Measurements from ENCODE around the gene ELOVL7. TPM values are rescaled to one million over a fixed set of nuclear protein-coding genes. Genes with fewer than 3 reads are reported as not detected.

Gene ELOVL7
- total RNA-seq, 2 experiments from 2014 or later, result 0.18 TPM; not detected in 1

GRCh38 chr5:60814498-60814897 is 29.6 kb downstream of the ELOVL7 start:
- ChIA-PET CTCF (no interaction called here), POLR2A (no interaction called here)
- no peak overlapping the region for H3K27ac Mint-ChIP-seq
- H3K27me3 Mint-ChIP-seq, result no peaks in the 10 kb centered on the region
- no peak overlapping the region for H3K4me3 Mint-ChIP-seq
- intact Hi-C loops (cut with micrococcal nuclease), result no loop called here
- TF ChIP-seq CTCF (IDR thresholded peaks at IDR 0.05), result no peak
- ATAC-seq (no peak), DNase-seq (no peak)
- H3K4me1 Mint-ChIP-seq (ENCODE audit: low read depth), result no peaks in the 10 kb centered on the region
- no peaks in the 10 kb centered on the region for H3K9me3 Mint-ChIP-seq
- no peaks in the 10 kb centered on the region for H3K36me3 Mint-ChIP-seq (ENCODE audit: low read depth)

- DNase-seq, result no peak
- TF ChIP-seq CTCF (IDR thresholded peaks at IDR 0.05), result no peak
- Mint-ChIP-seq H3K36me3 (ENCODE audit: low read depth) (no peaks in the 10 kb centered on the region), H3K4me1 (ENCODE audit: low read depth) (no peaks in the 10 kb centered on the region), H3K4me3 (no peak overlapping the region), H3K27me3 (peaks cover under 1% of the 10 kb centered on the region), H3K9me3 (no peaks in the 10 kb centered on the region), H3K27ac (no peak overlapping the region)
- ATAC-seq, result no peak
- intact Hi-C loops (cut with micrococcal nuclease), result no loop called here
- ChIA-PET POLR2A (no interaction called here), CTCF (no interaction called here)
Observed at GRCh38 chr5:60812426-60812825, 31.6 kb downstream of the ELOVL7 start.

GRCh38 chr5:60811105-60811504 is 33.0 kb downstream of the ELOVL7 start:
- H3K9me3 Mint-ChIP-seq, result no peaks in the 10 kb centered on the region
- H3K4me3 Mint-ChIP-seq, result no peak overlapping the region
- peaks cover 2% of the 10 kb centered on the region for H3K27me3 Mint-ChIP-seq
- ChIA-PET POLR2A (no interaction called here), CTCF (no interaction called here)
- DNase-seq, result no peak
- no peak overlapping the region for H3K27ac Mint-ChIP-seq
- H3K4me1 Mint-ChIP-seq (ENCODE audit: low read depth), result no peaks in the 10 kb centered on the region
- intact Hi-C loops (cut with micrococcal nuclease), result no loop called here
- TF ChIP-seq CTCF (IDR thresholded peaks at IDR 0.05), result no peak
- ATAC-seq, result no peak
- H3K36me3 Mint-ChIP-seq (ENCODE audit: low read depth), result no peaks in the 10 kb centered on the region

- H3K4me1 Mint-ChIP-seq (ENCODE audit: low read depth), result no peaks in the 10 kb centered on the region
- H3K27ac Mint-ChIP-seq, result no peak overlapping the region
- peaks cover 2% of the 10 kb centered on the region for H3K27me3 Mint-ChIP-seq
- no peak overlapping the region for H3K4me3 Mint-ChIP-seq
- ChIA-PET POLR2A (no interaction called here), CTCF (no interaction called here)
- intact Hi-C loops (cut with micrococcal nuclease), result no loop called here
- TF ChIP-seq CTCF (IDR thresholded peaks at IDR 0.05), result no peak
- ATAC-seq, result no peak
- no peaks in the 10 kb centered on the region for H3K36me3 Mint-ChIP-seq (ENCODE audit: low read depth)
- no peaks in the 10 kb centered on the region for H3K9me3 Mint-ChIP-seq
- DNase-seq, result no peak
Observed at GRCh38 chr5:60810438-60811085, 33.5 kb downstream of the ELOVL7 start.

- H3K27me3 Mint-ChIP-seq, result peaks cover 2% of the 10 kb centered on the region
- no peaks in the 10 kb centered on the region for H3K36me3 Mint-ChIP-seq (ENCODE audit: low read depth)
- no peak overlapping the region for H3K27ac Mint-ChIP-seq
- ATAC-seq, result no peak
- no peak for DNase-seq
- intact Hi-C loops (cut with micrococcal nuclease), result no loop called here
- H3K4me3 Mint-ChIP-seq, result no peak overlapping the region
- POLR2A ChIA-PET, result no interaction called here
- CTCF ChIA-PET, result no interaction called here
- no peaks in the 10 kb centered on the region for H3K9me3 Mint-ChIP-seq
- TF ChIP-seq CTCF (IDR thresholded peaks at IDR 0.05), result no peak
- no peaks in the 10 kb centered on the region for H3K4me1 Mint-ChIP-seq (ENCODE audit: low read depth)
Observed at GRCh38 chr5:60809891-60810425, 34.1 kb downstream of the ELOVL7 start.

Measured in activated CD8-positive, alpha-beta T cell treated with anti-CD3 and anti-CD28 coated beads for 36 hours (primary cell).